ENCODE results near the gene SNAPC1. TPM values are rescaled to one million over a fixed set of nuclear protein-coding genes. Genes with fewer than 3 reads are reported as not detected.

Gene SNAPC1
- total RNA-seq, 3 donors from 2014 or later, result 2.0 to 4.8 (median 2.5) TPM

- no peak for DNase-seq
- H3K4me1 ChIP-seq (ENCODE audit: low read depth), result no peaks in the 10 kb centered on the region
- intact Hi-C loops (cut with DNase I, micrococcal nuclease), result no loop called here
- no peak for ATAC-seq
- no peak for TF ChIP-seq CTCF (IDR thresholded peaks at IDR 0.05)
- H3K36me3 ChIP-seq (ENCODE audit: low read depth), result no peaks in the 10 kb centered on the region
- H3K9me3 ChIP-seq, result no peaks in the 10 kb centered on the region
- H3K4me3 ChIP-seq, result no peak overlapping the region
Measured at GRCh38 chr14:61813096-61813606, 50.9 kb downstream of the SNAPC1 start.

DNA sequence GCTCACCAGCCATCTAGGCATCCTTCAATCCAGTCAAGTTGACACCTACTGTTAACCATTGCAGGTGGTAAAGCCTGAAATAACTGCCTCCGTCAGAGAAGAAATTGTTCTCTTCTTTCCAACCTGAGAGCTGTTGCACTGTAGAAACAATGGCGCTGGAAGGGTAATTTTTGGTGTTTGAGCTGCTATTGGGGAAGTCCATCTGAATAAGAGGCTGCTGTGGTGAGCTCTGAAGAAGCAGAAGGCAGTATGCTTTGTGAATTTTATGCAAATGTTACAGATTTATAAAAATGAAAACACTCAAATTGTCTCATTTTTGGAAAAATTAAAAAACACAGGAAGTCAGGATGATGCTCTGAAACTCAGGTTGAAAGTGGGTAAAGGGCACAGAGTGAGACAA is 60.2 kb downstream of the SNAPC1 start:
- ATAC-seq (no peak), DNase-seq (no peak)
- H3K4me1 ChIP-seq (ENCODE audit: low read depth), result no peaks in the 10 kb centered on the region
- no peak overlapping the region for H3K4me3 ChIP-seq
- no peaks in the 10 kb centered on the region for H3K36me3 ChIP-seq (ENCODE audit: low read depth)
- no peaks in the 10 kb centered on the region for H3K9me3 ChIP-seq
- intact Hi-C loops (cut with DNase I, micrococcal nuclease), result no loop called here
- no peak for TF ChIP-seq CTCF (IDR thresholded peaks at IDR 0.05)

GRCh38 chr14:61832783-61833182 is 70.6 kb downstream of the SNAPC1 start:
- no peak overlapping the region for H3K4me3 ChIP-seq
- no peaks in the 10 kb centered on the region for H3K4me1 ChIP-seq (ENCODE audit: low read depth)
- no peak for DNase-seq
- TF ChIP-seq CTCF (IDR thresholded peaks at IDR 0.05), result no peak
- H3K36me3 ChIP-seq (ENCODE audit: low read depth), result no peaks in the 10 kb centered on the region
- intact Hi-C loops (cut with DNase I, micrococcal nuclease), result no loop called here
- no peaks in the 10 kb centered on the region for H3K9me3 ChIP-seq
- no peak for ATAC-seq

GRCh38 chr14:61836184-61836583 is 74.0 kb downstream of the SNAPC1 start:
- Histone ChIP-seq H3K4me3 (no peak overlapping the region), H3K9me3 (no peaks in the 10 kb centered on the region), H3K4me1 (ENCODE audit: low read depth) (no peaks in the 10 kb centered on the region), H3K36me3 (ENCODE audit: low read depth) (no peaks in the 10 kb centered on the region)
- no peak for ATAC-seq
- no peak for TF ChIP-seq CTCF (IDR thresholded peaks at IDR 0.05)
- DNase-seq, result no peak
- intact Hi-C loops (cut with DNase I, micrococcal nuclease), result loop anchor here (5.0 kb wide), 2 partner anchors 374 to 379 kb away; no protein-coding TSS in a partner anchor

DNA sequence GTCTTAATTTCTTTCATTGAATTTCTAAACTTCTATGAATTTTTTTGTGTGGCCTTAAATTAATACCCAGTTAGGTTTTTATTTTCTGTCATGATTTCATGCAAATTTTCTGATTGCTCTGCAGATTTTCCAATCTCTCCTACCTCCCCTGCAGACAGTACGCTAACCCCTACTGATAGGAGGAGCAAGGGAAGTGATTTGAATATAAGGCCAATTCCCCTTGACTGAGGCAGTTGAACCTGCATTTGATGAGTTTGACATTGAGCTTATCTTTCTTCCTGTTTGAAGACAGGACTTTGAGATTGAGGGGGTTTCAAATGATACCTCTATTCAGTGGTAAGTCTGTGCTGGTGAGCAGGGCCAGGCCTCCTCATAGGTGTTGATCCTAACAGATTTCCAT is 74.6 kb downstream of the SNAPC1 start:
- ATAC-seq (no peak), DNase-seq (no peak)
- Histone ChIP-seq H3K9me3 (no peaks in the 10 kb centered on the region), H3K36me3 (ENCODE audit: low read depth) (no peaks in the 10 kb centered on the region), H3K4me1 (ENCODE audit: low read depth) (no peaks in the 10 kb centered on the region), H3K4me3 (no peak overlapping the region)
- no peak for TF ChIP-seq CTCF (IDR thresholded peaks at IDR 0.05)
- intact Hi-C loops (cut with DNase I, micrococcal nuclease), result loop anchor here (5.0 kb wide), 2 partner anchors 375 to 380 kb away; no protein-coding TSS in a partner anchor
